DMS153 treated with DMSO at 0.1 percent for 48 hours (cell line): Measurements from ENCODE around the gene RADIL.

Experiments
- DNase-seq: peaks from one replicate; lab custom pipeline; 2025; ENCODE audit not compliant: unreplicated experiment; lab: John Stamatoyannopoulos, UW

Gene RADIL

DNA sequence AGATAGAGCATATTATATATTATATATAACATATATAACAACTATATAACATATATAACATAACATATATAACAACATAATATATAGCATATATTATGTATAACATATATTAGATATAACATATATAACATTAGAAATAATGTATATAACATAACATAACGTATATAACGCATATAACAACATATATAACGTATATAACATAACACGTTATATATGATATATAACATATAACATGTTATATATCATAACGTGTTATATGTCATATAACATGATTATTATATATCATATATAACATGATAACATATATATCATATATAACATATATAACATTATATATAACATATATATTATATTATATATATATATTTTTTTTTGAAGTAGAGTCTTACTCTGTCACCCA is 104.4 kb downstream of the RADIL start:
- no peak for DNase-seq

DNA sequence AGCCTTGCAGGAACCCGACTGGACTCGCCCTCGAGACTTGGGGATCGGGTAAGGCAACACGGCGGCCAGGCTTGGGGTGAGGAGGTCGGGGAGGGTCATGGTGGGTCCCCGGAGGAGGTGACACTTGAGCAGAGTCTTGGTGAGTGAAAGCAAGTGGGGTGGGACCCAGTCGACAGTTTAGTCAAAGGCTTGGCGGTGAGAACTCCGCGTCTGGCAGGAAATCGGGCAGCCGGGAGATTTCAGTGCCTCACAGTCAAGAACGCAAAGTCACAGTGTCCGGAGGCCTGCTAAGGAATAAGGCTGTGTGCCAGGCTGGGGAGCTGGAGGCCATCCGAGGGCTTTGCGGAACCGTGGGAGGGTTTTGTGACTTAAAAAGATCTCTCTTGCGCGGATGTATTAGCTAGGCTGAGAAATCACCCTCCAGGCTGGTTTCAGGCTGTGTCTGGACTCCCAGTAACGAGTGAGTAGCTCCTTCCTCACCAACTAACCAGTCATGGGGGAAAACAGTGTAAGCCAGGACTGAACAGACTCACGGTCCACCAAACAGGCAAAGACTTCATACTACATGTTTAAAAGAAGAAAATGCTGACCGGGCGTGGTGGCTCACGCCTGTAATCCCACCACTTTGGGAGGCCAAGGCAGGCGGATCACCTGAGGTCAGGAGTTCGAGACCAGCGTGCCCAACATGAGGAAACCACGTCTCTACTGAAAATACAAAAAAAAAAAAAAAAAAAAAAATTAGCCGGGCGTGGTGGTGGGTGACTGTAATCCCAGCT is 107.5 kb downstream of the RADIL start:
- DNase-seq, result no peak

DNA sequence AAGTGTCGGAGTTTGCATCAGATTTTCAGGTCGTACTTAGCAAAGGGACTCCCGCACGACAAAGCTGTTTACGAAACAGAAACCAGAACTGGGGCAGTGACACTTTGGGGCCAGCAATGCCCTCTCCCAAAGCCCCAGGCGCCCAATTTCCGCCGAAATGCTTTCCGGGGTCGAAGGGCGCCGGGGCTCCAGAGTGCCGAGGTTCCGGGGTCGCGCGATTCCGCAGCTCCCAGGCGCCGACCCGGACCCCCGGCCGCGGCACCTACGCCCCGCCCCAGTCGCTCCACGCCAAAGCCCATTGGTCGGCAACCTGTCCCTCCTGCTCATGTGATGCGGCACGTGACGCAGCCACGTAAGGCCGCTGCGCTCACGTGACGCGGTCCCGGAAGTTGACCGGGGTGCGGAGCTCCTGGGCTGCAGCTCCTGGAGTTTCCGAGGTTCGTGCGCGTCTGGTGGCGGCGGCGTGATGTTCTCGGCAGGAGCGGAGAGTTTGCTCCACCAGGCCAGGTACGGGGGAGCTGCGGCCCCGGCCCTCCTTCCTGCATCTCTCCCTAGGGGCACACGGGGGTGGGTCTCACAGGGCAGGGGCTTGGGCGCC is 108.2 kb downstream of the RADIL start, which contains the start of gene AP5Z1:
Gene AP5Z1 (plus strand): TSS at position 374 of the 598 bp plus-strand sequence. CDS start 93 bp downstream, at position 467.
- peak; percentile 88 for DNase-seq

DNA sequence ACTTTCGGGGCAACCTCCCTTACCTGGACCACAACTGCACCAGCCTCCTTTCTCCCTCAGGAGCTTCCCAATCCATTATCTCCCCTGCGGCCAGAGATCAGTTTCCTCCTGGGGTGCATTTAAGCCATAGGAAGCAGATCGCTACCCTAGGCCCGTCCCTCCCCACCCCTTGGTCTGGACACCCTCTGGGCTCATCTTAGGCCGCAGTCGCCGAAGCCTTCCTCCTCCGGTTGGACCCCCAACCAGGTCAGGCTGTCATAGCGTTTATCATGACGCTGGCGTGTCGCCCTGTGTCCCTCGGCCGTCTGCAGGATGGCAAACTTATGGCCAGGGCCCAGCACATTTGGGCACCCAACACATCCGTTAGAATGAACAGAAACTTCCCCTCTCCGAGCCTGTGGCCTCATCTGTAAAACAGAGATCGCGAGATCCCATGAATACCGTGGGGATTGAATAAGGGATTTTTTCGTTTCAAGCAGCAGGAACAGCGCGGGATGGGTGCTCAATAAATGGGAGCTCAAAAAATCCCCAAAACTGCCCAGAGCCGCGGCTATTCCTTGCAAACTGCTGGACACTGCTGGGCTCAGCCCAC is 108.8 kb downstream of the RADIL start:
- peak; percentile 54 for DNase-seq

DNA sequence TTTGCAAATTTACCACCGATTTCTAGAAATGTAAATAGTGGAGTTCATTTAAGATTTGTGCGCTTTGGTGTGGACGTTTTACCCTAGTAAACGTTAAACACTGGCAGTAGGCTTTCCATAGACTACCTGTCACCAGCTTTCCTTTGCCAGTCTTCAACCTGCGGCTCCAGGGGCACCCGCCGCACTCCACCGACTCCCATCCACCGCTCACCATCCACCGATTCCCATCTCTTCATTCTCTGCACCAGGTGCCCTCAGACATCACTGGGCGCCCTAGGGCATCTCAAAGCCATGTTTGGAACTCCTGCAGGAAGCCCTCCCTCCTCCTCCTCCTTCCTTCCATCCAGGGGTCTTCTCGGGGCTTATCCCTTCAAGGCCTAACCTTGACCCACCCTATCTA is 109.5 kb downstream of the RADIL start:
- DNase-seq, result no peak

DNA sequence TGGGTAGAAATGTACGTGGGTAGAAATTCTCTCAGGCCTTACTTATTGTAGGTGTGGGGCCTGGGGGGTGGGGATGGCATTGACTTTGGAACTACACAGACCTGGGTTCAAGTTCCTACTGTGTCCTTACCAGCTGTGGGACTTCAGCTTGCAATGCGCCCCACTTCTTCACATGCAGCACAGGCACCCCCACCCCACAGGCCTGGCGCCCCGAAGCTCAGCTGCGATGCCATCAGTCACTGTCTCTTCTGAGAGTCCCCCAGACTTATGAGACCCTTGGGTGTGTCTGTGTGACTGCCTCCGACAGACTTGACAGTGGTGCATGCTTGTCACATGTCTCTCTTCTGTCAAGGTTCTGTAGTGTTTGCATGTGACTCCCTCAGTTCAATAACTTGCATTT is 111.2 kb downstream of the RADIL start:
- no peak for DNase-seq

DNA sequence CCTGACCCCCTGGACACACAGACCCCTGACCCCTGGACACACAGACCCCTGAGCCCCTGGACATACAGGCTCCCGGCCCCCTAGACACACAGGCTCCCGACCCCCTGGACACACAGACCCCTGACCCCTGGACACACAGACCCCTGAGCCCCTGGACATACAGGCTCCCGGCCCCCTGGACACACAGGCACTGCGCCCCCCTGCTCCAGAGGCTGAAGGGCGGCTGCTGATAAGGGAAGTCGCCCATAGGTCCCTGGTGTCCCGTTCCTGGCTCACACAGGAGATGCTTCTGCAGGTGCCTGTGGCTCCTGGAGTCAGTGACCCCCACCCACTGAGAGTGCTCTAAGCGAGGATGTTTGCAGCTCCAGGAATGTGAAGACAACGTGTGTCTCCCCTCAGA is 111.8 kb downstream of the RADIL start:
- DNase-seq, result no peak

DNA sequence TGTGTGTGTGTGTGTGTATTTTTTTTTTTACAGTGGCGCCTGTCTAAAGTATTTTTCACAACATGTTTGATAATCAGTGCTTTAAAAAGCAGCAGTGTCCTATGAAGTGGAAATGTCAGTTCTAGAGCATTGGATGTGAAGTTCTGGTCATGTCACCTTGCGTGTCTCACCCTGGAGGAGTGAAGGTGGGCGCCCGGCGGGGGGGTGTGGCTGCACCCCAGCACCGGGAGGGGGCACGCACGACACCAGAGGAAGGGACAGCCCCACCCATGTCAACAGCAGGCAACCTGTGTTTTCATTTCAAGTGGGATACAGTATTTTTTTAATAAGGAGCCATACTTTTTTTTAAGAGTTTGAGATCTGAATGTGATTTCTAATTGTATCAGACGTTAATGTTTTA is 112.6 kb downstream of the RADIL start:
- DNase-seq, result no peak

DNA sequence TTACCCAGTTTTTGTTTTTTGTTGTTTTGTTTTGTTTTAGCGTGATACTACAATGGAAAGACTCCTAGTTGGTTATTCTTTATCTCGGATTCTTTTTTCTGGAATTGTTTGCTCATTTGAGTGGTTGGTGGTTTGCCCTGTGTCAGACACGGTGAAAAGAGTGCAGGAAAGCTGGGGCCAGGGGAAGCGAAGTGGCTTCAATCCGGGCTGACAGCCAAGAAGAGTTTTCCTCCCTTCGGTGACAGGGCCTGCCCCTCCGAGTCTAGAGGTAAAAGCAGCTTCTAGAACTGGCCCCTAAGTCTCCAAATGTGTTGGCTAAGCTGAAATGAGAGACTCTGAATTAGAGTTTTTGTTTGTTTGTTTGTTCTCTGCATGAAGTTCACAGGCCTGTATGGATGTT is 113.8 kb downstream of the RADIL start:
- DNase-seq, result peak; percentile 18

DNA sequence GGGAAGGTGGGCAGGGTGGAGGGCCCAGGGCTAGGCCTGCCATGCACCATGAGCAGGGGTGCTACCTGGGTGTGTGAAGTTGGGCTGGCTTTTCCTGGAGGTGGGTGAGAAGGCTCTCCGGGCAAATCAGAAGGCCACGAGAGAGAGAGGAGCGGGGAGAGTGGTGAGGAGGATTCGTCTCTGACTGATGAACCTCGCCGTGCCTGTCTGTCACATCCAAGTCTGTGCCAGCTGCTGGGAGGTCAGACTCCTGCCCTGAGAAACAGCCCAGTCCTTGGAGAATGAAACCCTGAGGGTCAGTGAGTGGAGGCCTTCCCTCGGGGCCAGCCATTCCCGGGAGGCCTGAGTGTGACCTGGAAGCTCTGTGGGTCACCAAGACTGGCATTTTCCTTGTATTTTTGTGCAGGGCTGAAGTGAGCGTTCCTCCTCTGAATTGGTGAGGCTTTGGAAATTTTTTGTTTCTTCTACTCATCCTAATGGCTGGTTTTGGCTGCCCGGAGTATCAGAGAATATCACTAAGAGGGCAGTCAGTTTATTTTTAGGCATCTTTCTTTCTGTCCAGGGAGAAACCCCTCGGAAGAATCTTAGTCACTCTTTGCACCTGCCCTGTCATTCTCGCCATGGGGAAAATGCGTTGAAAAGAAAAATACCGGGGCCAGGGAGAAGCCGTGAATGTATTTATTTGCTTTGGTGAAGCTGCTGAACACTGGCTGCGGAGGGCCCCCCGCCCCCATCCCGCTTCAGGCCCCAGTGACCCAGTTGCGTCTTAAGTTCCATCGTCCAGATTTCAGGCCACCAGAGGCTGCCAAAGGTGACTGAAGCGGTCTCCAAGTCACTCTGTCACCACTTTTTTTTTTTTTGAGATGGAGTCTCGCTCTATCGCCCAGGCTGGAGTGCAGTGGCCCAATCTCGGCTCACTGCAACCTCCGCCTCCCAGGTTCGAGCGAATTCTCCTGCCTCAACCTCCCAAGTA is 114.6 kb downstream of the RADIL start:
- no peak for DNase-seq

DNA sequence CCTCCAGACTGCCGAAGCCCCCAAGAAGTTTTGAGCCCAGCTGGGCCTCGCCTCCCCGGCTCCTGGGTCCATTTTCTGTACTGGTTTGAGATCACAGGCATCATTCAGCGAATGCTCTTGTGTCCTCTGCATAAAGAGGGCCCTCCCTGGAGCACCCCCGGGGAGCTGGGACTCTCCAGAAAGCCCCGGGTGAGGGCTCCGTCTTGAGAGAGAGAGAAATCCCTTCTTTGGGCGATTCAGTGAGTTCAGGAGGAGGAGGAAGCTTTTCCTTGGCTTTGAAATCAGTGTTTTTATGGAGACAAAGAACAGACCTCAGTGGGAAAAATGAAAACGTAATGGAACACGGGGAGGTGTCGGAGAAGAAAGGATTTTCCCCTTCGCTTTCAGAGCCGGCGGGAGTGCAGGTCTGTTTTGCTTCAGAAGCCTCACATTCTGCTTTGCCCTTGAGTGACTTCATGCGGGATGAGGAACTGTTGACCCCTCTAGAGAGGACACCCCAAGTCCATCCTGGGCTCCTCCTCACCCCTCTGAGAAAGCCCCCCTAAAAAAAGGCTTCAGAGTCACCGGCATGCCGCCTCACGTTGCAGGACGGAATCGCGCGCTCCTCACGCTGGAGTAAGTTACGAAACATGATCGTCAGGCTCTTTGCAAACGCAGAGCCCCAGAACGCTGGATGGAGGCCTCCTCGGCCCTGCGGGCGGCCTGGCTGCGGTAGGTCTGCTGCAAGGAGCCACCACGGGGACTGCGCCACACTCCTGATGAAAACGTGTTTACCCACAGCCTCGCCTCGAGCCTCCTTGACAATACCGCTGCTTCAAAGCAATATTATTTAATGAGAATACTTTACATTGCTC is 116.6 kb downstream of the RADIL start:
- DNase-seq, result no peak

DNA sequence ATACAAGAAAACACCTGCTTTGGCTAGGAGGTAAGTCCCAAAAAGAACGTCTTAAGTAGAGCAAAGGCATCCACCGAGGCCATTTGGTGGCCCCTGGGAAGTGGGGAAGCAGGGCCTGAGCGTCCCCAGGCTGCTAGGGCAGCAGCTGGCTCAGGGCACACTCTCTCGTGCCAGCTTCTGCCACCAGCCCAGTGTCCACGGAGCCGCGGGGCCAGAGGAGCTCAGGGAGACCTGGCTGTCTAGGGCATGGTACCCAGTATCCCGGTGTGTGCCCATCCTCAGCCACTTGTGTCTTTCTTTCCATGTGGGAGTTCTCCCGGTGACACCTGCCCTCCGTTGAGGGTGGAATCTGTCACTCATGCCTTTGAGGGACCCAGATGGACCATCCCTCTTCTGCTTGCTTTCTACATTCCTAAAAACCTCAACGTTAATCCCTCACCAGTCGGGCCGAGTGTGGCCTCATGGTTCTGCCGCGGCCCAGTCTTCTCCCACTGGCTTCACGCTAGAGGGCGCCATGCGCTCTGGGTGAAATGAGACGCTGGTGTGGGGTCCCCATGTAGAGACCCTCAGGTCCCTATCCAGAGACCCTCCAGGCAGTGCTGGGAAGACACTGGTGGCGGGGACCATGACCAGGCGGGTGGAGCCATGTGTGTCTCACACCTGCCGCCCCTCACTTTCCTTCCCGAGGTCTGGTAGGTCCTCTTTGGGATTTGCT is 117.6 kb downstream of the RADIL start:
- no peak for DNase-seq

DNA sequence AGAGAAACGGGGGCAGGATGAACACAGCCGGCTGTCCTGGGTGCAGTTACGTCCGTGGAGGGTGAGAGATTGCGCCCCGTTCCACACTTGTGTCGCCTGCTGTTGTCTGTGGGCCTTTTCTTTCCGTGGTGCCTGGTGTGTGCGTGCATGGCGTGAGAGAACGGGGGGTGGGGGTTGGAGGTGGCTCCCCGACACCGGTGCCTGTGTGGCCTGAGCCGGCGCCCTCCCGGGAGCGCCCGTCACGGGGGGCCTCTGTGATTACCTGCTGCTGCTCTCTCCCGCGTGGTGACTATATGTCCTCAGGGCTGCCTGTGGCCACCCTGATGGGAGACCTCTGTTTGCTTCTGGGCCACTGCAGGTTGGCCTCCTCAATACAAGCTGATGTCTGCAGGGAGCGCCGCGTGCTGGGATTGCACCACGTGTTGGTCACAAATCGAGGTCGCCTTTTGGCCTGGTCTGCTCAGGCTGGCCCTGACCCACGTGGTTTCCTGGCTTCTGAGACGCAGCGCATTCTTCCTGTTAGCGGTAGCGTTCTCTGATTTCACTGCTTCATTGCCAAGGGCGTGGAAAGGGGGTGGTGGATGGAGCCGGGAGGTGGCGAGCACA is 119.0 kb downstream of the RADIL start:
- no peak for DNase-seq

DNA sequence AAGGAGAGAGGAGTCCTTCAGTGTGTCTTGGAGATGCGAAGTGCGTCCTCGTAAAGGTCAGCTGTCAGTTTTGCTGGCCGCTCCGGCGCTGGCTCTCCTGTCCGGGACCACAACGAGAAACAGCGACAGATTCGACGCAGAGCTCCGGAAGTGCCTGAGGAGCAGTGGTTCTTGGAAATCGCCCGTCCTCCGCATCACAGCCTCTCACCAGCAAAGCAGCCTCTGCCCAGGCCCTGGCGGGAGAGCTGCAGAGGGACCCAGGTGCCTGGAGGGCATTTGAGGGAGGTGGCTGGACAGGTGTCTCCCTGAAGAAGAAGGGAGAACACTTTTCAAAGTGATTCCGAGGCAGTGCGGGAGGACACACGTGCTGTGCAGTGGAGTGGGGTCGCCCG is 119.7 kb downstream of the RADIL start:
- no peak for DNase-seq

DNA sequence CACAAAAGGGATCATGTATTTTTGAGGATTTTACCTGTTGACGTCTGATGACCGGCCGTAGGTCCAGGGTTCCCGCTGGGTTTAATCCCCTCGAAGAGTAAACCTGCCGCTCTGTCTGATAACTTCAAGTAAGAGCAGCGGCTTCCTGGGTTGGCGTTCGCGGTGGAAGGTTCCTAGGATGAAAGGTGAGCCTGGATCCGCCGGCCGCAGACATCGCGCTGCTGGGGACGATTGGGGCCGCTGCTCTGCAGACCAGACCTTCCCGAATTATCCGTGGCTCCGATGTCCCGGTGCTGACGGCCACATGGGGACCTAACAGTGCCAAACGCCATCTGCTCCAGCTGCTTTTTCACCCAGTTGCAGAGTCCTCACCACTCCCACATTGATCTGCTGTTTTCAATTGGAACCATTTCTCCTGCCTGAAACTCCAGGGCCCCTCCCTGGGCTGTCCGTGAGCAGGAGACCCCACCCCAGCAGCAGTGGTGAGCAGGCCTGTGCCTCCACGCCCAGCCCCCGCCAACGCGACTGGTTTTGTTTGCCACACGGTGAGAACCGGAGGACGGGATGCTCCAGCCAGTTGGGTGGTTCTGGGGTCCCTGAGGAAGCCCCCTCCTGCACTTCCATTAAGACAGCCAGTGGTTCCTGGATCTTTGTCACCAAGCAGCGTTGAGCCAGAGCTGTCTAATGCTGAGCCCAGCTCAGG is 120.3 kb downstream of the RADIL start:
- no peak for DNase-seq

DNA sequence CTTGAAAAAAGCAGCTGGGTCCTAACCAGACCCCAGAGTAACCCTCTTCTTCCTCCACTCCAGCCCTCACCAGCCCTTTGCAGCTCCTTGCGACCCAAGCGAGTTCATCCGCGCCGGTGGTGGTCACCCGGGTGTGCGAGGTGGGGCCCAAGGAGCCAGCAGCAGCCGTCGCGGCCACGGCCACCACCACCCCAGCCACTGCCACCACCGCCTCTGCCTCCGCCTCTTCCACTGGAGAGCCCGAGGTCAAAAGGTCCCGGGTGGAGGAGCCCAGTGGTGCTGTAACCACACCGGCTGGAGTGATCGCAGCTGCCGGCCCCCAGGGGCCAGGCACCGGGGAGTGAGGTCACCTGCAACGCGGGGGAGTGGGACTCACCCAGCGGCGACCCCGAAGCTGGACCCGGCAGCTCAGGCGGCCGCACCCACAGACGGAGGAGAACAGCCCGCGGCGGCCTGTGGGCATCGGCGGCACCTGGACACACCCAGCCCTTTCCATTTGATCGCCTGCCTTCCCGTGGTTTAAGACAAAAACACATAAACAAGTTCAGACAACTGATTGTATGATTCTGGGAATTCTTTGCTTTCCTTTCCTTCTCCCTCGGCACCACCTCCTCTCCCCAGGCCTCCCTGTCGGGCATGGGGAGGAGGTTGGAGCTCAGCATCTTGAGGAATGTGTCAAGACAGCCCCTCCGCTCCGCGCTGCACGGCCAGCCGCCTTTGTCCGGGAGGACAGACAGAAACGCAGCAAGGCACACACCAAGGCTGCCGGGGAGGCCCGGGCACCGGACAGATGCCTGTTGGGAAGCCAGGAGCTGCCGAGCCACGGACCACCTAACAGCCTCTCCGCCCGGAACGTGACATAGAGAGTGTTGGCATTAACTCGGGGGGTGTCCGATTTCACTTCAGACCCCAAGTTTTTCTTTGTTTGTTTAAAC is 121.1 kb downstream of the RADIL start:
- no peak for DNase-seq

DNA sequence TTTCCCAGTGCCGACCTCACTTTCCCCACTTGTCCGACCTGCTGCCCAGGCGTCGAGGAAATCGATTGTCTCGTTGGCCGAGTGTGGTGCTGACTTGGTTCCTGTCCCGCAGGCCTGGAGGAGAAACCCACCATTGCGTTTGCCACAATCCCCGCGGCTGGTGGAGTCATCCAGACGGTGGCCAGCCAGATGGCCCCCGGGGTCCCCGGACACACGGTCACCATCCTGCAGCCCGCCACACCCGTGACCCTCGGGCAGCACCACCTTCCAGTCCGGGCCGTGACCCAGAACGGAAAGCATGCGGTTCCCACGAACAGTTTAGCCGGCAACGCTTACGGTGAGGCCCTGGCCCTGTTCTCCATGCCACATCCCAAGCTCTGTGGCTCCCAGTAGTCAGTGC is 122.6 kb downstream of the RADIL start:
- no peak for DNase-seq

DNA sequence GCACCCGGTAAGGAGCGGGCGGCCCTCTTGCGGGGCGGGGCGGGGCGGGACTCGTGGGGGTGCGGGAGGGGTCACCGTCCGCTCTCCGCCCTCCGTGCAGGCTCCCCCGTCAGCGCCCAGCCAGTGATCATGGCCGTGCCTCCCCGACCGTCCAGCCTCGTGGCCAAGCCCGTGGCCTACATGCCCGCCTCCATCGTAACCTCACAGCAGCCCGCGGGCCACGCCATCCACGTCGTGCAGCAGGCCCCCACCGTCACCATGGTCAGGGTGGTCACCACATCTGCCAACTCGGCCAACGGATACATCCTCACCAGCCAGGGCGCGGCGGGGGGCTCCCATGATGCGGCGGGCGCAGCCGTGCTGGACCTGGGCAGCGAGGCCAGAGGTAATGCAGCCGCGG is 124.3 kb downstream of the RADIL start:
- no peak for DNase-seq
